HEK293 (cell line): ENCODE data around the gene CHST12.

Source experiments
- CTCF ChIA-PET: fragments of 350-600 bp; formaldehyde crosslinking; extraction: SDS; loops from one replicate; lab custom pipeline; 2021; ENCODE audit warnings: antibody characterized with exemption; lab: Yijun Ruan, JAX
- POLR2A ChIA-PET: fragments of 300-600 bp; formaldehyde crosslinking; extraction: SDS; loops from one replicate; lab custom pipeline; 2020; ENCODE audit warnings: antibody characterized with exemption, inconsistent platforms; lab: Yijun Ruan, JAX
- H3K27ac ChIP-seq: fragments of 200-500 bp; sonication (Bioruptor generic); 2 replicates; pipeline ENCODE4 v1.5.1; 2014; ENCODE audit warnings: low read depth, low read length, control low read depth, inconsistent platforms; ENCODE audit errors: extremely low read depth
- H3K36me3 ChIP-seq, 2 experiments: fragments of 200-500 bp in 1 of 2; sonication (Bioruptor generic) in 1 of 2; 1 replicate in 1 of 2; 2 replicates in 1 of 2; pipeline ENCODE4 v1.5.1; 2014 to 2017; ENCODE audit warnings: inconsistent platforms in 2 of 2, low read length in 2 of 2; ENCODE audit not compliant: control insufficient read depth in 2 of 2, insufficient read depth in 1 of 2
- H3K4me1 ChIP-seq: fragments of 200-500 bp; sonication (Bioruptor generic); 2 replicates; pipeline ENCODE4 v1.5.1; 2014; ENCODE audit warnings: mild to moderate bottlenecking, low read length, inconsistent platforms; ENCODE audit not compliant: control insufficient read depth, insufficient read depth
- H3K4me3 ChIP-seq: 2 replicates; pipeline ENCODE4 v1.5.1; 2011; ENCODE audit warnings: low read depth, mild to moderate bottlenecking, control low read depth, low read length, moderate library complexity
- H3K9me3 ChIP-seq: fragments of 200-500 bp; sonication (Bioruptor generic); 2 replicates; pipeline ENCODE4 v1.5.1; 2014; ENCODE audit warnings: low read depth, low read length, inconsistent platforms; ENCODE audit not compliant: control insufficient read depth, insufficient read depth
- OSR2 ChIP-seq: fragments of 450-650 bp; formaldehyde crosslinking; IDR thresholded peaks from 2 replicates; pipeline ENCODE4 v1.5.1; 2016; ENCODE audit warnings: missing biosample characterization, missing genetic modification characterization
- PRDM1 ChIP-seq: fragments of 450-650 bp; formaldehyde crosslinking; IDR thresholded peaks from 2 replicates; pipeline ENCODE4; 2016; ENCODE audit warnings: missing biosample characterization, missing genetic modification characterization
- PRDM4 ChIP-seq: fragments of 450-650 bp; formaldehyde crosslinking; IDR thresholded peaks from 2 replicates; pipeline ENCODE4 v1.5.1; 2017; ENCODE audit warnings: missing biosample characterization, missing genetic modification characterization
- PRDM6 ChIP-seq: fragments of 450-650 bp; formaldehyde crosslinking; IDR thresholded peaks from 2 replicates; pipeline ENCODE4 v1.5.1; 2017; ENCODE audit warnings: missing biosample characterization, missing genetic modification characterization
- SALL2 ChIP-seq: fragments of 450-650 bp; formaldehyde crosslinking; IDR thresholded peaks from 2 replicates; pipeline ENCODE4 v1.5.0; 2017; ENCODE audit warnings: missing biosample characterization, mild to moderate bottlenecking, missing genetic modification characterization, borderline replicate concordance
- SCRT2 ChIP-seq: fragments of 450-650 bp; formaldehyde crosslinking; IDR thresholded peaks from 2 replicates; pipeline ENCODE4 v1.5.1; 2016; ENCODE audit warnings: missing biosample characterization, missing genetic modification characterization
- TRIM28 ChIP-seq: IDR thresholded peaks from 2 replicates; pipeline ENCODE4 v1.6.1; 2011; ENCODE audit warnings: low read length, control low read depth, borderline replicate concordance
- ZBTB17 ChIP-seq: fragments of 450-650 bp; formaldehyde crosslinking; IDR thresholded peaks from 2 replicates; pipeline ENCODE4 v1.5.1; 2016; ENCODE audit warnings: missing biosample characterization, missing genetic modification characterization
- ZEB2 ChIP-seq: fragments of 450-650 bp; formaldehyde crosslinking; IDR thresholded peaks from 2 replicates; pipeline ENCODE4 v1.5.1; 2016; ENCODE audit warnings: missing biosample characterization, missing genetic modification characterization
- ZNF133 ChIP-seq: fragments of 450-650 bp; formaldehyde crosslinking; IDR thresholded peaks from 2 replicates; pipeline ENCODE4 v1.5.1; 2016; ENCODE audit warnings: missing biosample characterization, missing genetic modification characterization
- ZNF157 ChIP-seq: fragments of 450-650 bp; formaldehyde crosslinking; IDR thresholded peaks from 2 replicates; pipeline ENCODE4 v1.5.1; 2016; ENCODE audit warnings: missing biosample characterization, missing genetic modification characterization
- ZNF19 ChIP-seq: fragments of 450-650 bp; formaldehyde crosslinking; IDR thresholded peaks from 2 replicates; pipeline ENCODE4; 2016; ENCODE audit warnings: missing biosample characterization, missing genetic modification characterization, low read depth
- ZNF362 ChIP-seq: fragments of 450-650 bp; formaldehyde crosslinking; IDR thresholded peaks from 2 replicates; pipeline ENCODE4 v1.5.1; 2016; ENCODE audit warnings: missing biosample characterization, missing genetic modification characterization
- ZNF391 ChIP-seq: fragments of 450-650 bp; formaldehyde crosslinking; IDR thresholded peaks from 2 replicates; pipeline ENCODE4 v1.5.1; 2016; ENCODE audit warnings: low read depth, missing biosample characterization, missing genetic modification characterization, borderline replicate concordance
- ZNF48 ChIP-seq: fragments of 450-650 bp; formaldehyde crosslinking; IDR thresholded peaks from 2 replicates; pipeline ENCODE4 v1.5.1; 2016; ENCODE audit warnings: missing biosample characterization, missing genetic modification characterization
- ZNF555 ChIP-seq: fragments of 450-650 bp; formaldehyde crosslinking; conservative IDR thresholded peaks from 2 replicates; pipeline ENCODE4 v1.5.1; 2017; ENCODE audit warnings: missing biosample characterization, mild to moderate bottlenecking, missing genetic modification characterization, inconsistent platforms
- ZNF580 ChIP-seq: fragments of 450-650 bp; formaldehyde crosslinking; IDR thresholded peaks from 2 replicates; pipeline ENCODE4 v1.5.1; 2016; ENCODE audit warnings: missing biosample characterization, missing genetic modification characterization
- ZNF600 ChIP-seq: fragments of 450-650 bp; formaldehyde crosslinking; IDR thresholded peaks from 2 replicates; pipeline ENCODE4 v1.5.1; 2016; ENCODE audit warnings: missing biosample characterization, missing genetic modification characterization
- ZNF623 ChIP-seq: fragments of 450-650 bp; formaldehyde crosslinking; IDR thresholded peaks from 2 replicates; pipeline ENCODE4 v1.5.1; 2016; ENCODE audit warnings: missing biosample characterization, missing genetic modification characterization
- ZNF645 ChIP-seq: fragments of 450-650 bp; formaldehyde crosslinking; IDR thresholded peaks from 2 replicates; pipeline ENCODE4; 2016; ENCODE audit warnings: missing biosample characterization, missing genetic modification characterization
- ZNF660 ChIP-seq: fragments of 450-650 bp; IDR thresholded peaks from 2 replicates; pipeline ENCODE4 v1.5.1; 2018; ENCODE audit warnings: missing biosample characterization, mild to moderate bottlenecking, missing genetic modification characterization
- ZNF664 ChIP-seq: fragments of 450-650 bp; formaldehyde crosslinking; IDR thresholded peaks from 2 replicates; pipeline ENCODE4 v1.5.1; 2016; ENCODE audit warnings: missing biosample characterization, missing genetic modification characterization

The CHST12 gene

GRCh38 chr7:2393706-2394105 lies 9.7 kb upstream of the CHST12 start (continued):
- TF ChIP-seq ZNF48 (tag by site-specific recombination), result no peak
- TF ChIP-seq SALL2 (tag by site-specific recombination), result no peak

- ChIA-PET POLR2A (no interaction called here), CTCF (interaction anchor here (1.2 kb wide), 1 partner anchor 37 kb away, joined by 3 read pairs; no protein-coding TSS in a partner anchor)
- Histone ChIP-seq H3K4me1 (no peaks in the 10 kb centered on the region), H3K36me3 (no peaks in the 10 kb centered on the region), H3K9me3 (no peaks in the 10 kb centered on the region), H3K27ac (no peak overlapping the region), H3K4me3 (no peak overlapping the region)
- TF ChIP-seq ZNF623 (no peak), ZNF645 (no peak), ZNF157 (tag by site-specific recombination) (no peak), ZNF600 (tag by site-specific recombination) (no peak), PRDM4 (tag by site-specific recombination) (no peak)
Observed at GRCh38 chr7:2394566-2395082, 8.8 kb upstream of the CHST12 start.

- POLR2A ChIA-PET, result no interaction called here
- TF ChIP-seq ZNF580 (tag by site-specific recombination), result no peak
- TF ChIP-seq ZNF664 (tag by site-specific recombination), result no peak
- no peak for TF ChIP-seq ZNF391 (tag by site-specific recombination)
- TF ChIP-seq ZNF555 (tag by site-specific recombination), result no peak
- TF ChIP-seq, all 188 proteins: peak for 0
- Histone ChIP-seq H3K27ac (no peak overlapping the region), H3K4me3 (no peak overlapping the region), H3K9me3 (no peaks in the 10 kb centered on the region), H3K4me1 (no peaks in the 10 kb centered on the region; the same call in 1 of the 2 replicates), H3K36me3 (no peaks in the 10 kb centered on the region)
- CTCF ChIA-PET, result interaction anchor here (1.1 kb wide), 1 partner anchor 53 kb away, joined by 5 read pairs; no protein-coding TSS in a partner anchor
Observed at GRCh38 chr7:2398506-2398905, 4.9 kb upstream of the CHST12 start.

- POLR2A ChIA-PET, result interaction anchor here (0.5 to 1.5 kb wide), 8 partner anchors 10 to 46 kb away, joined by 3 to 14 read pairs (median 4); no protein-coding TSS in a partner anchor
- H3K36me3 ChIP-seq, result no peaks in the 10 kb centered on the region
- H3K27ac ChIP-seq, result peak overlapping the region; percentile 56
- no peaks in the 10 kb centered on the region for H3K9me3 ChIP-seq
- CTCF ChIA-PET, result interaction anchor here (0.6 to 0.8 kb wide), 3 partner anchors 36 to 81 kb away, joined by 3 to 7 read pairs (median 3); no protein-coding TSS in a partner anchor
- peaks cover 2% of the 10 kb centered on the region; the same call in 1 of the 2 replicates for H3K4me1 ChIP-seq
- no peak overlapping the region for H3K4me3 ChIP-seq
- TF ChIP-seq ZEB2 (tag by site-specific recombination) (0 out of 2 replicates have a peak, but pooled peaks have one; percentile 19), ZNF133 (tag by site-specific recombination) (peak; percentile 66), TRIM28 (0 out of 2 replicates have a peak, but pooled peaks have one; percentile 29), ZNF19 (tag by site-specific recombination) (no peak), ZNF362 (peak; percentile 88), SCRT2 (peak; percentile 70), OSR2 (peak; percentile 88), PRDM1 (tag by site-specific recombination) (0 out of 2 replicates have a peak, but pooled peaks have one; percentile 44), PRDM6 (tag by site-specific recombination) (peak; percentile 91), ZBTB17 (tag by site-specific recombination) (peak; percentile 73), ZNF391 (tag by site-specific recombination) (no peak), ZNF660 (tag by site-specific recombination) (0 out of 2 replicates have a peak, but pooled peaks have one; percentile 37)
Observed at GRCh38 chr7:2399848-2400587, 3.4 kb upstream of the CHST12 start.
